WTC11 (cell line): ENCODE measurements around the gene TCF3.

Source experiments
- ATF3 ChIP-seq: sonication (generic); formaldehyde crosslinking; conservative IDR thresholded peaks from 2 replicates; pipeline ENCODE4 v1.8.1; 2022; ENCODE audit warnings: mild to moderate bottlenecking, missing genetic modification reagents
- ETV6 ChIP-seq: sonication (generic); formaldehyde crosslinking; IDR thresholded peaks from 2 replicates; pipeline ENCODE4 v1.8.1; 2022; ENCODE audit warnings: mild to moderate bottlenecking, missing genetic modification reagents
- SMAD3 ChIP-seq: sonication (generic); formaldehyde crosslinking; IDR thresholded peaks from 2 replicates; pipeline ENCODE4 v1.8.0; 2022; ENCODE audit warnings: missing genetic modification reagents, mild to moderate bottlenecking, borderline replicate concordance

DNA sequence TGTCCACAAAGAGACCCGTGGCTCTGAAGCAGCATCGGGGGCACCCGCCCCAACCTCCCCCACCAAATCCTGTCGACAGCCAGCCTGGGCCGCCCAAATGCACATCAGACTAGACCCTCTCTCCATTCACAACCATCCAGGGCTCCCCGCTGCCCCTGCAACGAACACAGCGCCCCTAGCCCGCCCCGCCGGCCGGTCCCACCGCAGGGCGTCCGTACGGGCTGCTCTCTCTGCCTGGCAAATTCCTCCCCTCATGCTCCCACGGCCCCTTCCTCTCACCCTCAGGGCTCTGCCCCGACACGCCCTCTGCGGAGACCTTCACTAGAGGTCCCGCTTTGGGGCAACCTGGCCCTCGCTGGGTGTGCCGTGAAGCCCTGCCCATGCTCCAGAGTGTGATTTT, 7.1 kb downstream of the TCF3 start:
- TF ChIP-seq ATF3 (CRISPR knock-in tag), result no peak
- TF ChIP-seq SMAD3 (CRISPR knock-in tag), result no peak
- TF ChIP-seq ETV6, result no peak
